ENCODE measurements around the gene PLEKHA5.

GRCh38 chr12:19394385-19394784 is 264.9 kb downstream of the PLEKHA5 start:
- TF ChIP-seq POLR2A (IDR thresholded peaks at IDR 0.05; ENCODE audit: low read depth, low read length) (no peak), CTCF (conservative IDR thresholded peaks at IDR 0.05; ENCODE audit: low read depth, low read length) (no peak), CHD1 (IDR thresholded peaks at IDR 0.05; ENCODE audit: low read depth, low read length) (no peak), RAD21 (IDR thresholded peaks at IDR 0.05; ENCODE audit: low read length) (no peak)

Data from IMR-90 (cell line).